ENCODE results near the gene EEA1.

EEA1 gene

GRCh38 chr12:92863251-92863650 lies 65.8 kb downstream of the EEA1 start:
- H3K27ac ChIP-seq, result no peak overlapping the region
- no peaks in the 10 kb centered on the region for H3K9me3 ChIP-seq (ENCODE audit: low read depth, low read length)
- no peak overlapping the region for H3K9ac ChIP-seq (ENCODE audit: insufficient read length)
- TF ChIP-seq FOXP2 (optimal IDR thresholded peaks at IDR 0.05; ENCODE audit: control extremely low read depth, extremely low read length, insufficient read depth) (no peak), EZH2 (IDR thresholded peaks at IDR 0.05) (no peak), POLR2AphosphoS5 (IDR thresholded peaks at IDR 0.05; ENCODE audit: borderline replicate concordance, low read depth, low read length) (no peak)
- no peak for DNase-seq (ENCODE audit: low read depth, low spot score)
- peaks cover 27% of the 10 kb centered on the region for H3K36me3 ChIP-seq (ENCODE audit: insufficient read depth, low read length)
- H3K4me3 ChIP-seq, result no peak overlapping the region

GRCh38 chr12:92861381-92861780 lies 67.7 kb downstream of the EEA1 start:
- TF ChIP-seq EZH2 (IDR thresholded peaks at IDR 0.05) (no peak), FOXP2 (optimal IDR thresholded peaks at IDR 0.05; ENCODE audit: control extremely low read depth, extremely low read length, insufficient read depth) (no peak), POLR2AphosphoS5 (IDR thresholded peaks at IDR 0.05; ENCODE audit: borderline replicate concordance, low read depth, low read length) (no peak)
- no peak for DNase-seq (ENCODE audit: low read depth, low spot score)
- H3K4me3 ChIP-seq, result no peak overlapping the region
- H3K9ac ChIP-seq (ENCODE audit: insufficient read length), result no peak overlapping the region
- no peaks in the 10 kb centered on the region for H3K9me3 ChIP-seq (ENCODE audit: low read depth, low read length)
- H3K36me3 ChIP-seq (ENCODE audit: insufficient read depth, low read length), result peaks cover 42% of the 10 kb centered on the region
- no peak overlapping the region for H3K27ac ChIP-seq

GRCh38 chr12:92860521-92860920 lies 68.6 kb downstream of the EEA1 start:
- H3K9ac ChIP-seq (ENCODE audit: insufficient read length), result no peak overlapping the region
- no peak overlapping the region for H3K27ac ChIP-seq
- peaks cover 47% of the 10 kb centered on the region for H3K36me3 ChIP-seq (ENCODE audit: insufficient read depth, low read length)
- DNase-seq (ENCODE audit: low read depth, low spot score), result no peak
- TF ChIP-seq FOXP2 (optimal IDR thresholded peaks at IDR 0.05; ENCODE audit: control extremely low read depth, extremely low read length, insufficient read depth), result no peak
- no peak for TF ChIP-seq POLR2AphosphoS5 (IDR thresholded peaks at IDR 0.05; ENCODE audit: borderline replicate concordance, low read depth, low read length)
- no peak for TF ChIP-seq EZH2 (IDR thresholded peaks at IDR 0.05)
- H3K9me3 ChIP-seq (ENCODE audit: low read depth, low read length), result no peaks in the 10 kb centered on the region
- no peak overlapping the region for H3K4me3 ChIP-seq

- peaks cover 45% of the 10 kb centered on the region for H3K36me3 ChIP-seq (ENCODE audit: insufficient read depth, low read length)
- no peak overlapping the region for H3K27ac ChIP-seq
- H3K9ac ChIP-seq (ENCODE audit: insufficient read length), result no peak overlapping the region
- no peak overlapping the region for H3K4me3 ChIP-seq
- TF ChIP-seq FOXP2 (optimal IDR thresholded peaks at IDR 0.05; ENCODE audit: control extremely low read depth, extremely low read length, insufficient read depth), result no peak
- TF ChIP-seq POLR2AphosphoS5 (IDR thresholded peaks at IDR 0.05; ENCODE audit: borderline replicate concordance, low read depth, low read length), result no peak
- no peak for TF ChIP-seq EZH2 (IDR thresholded peaks at IDR 0.05)
- H3K9me3 ChIP-seq (ENCODE audit: low read depth, low read length), result no peaks in the 10 kb centered on the region
- DNase-seq (ENCODE audit: low read depth, low spot score), result no peak
Observed at GRCh38 chr12:92859650-92860386, 69.3 kb downstream of the EEA1 start.

- no peak for DNase-seq (ENCODE audit: low read depth, low spot score)
- Histone ChIP-seq H3K9ac (ENCODE audit: insufficient read length) (no peak overlapping the region), H3K4me3 (no peak overlapping the region), H3K9me3 (ENCODE audit: low read depth, low read length) (no peaks in the 10 kb centered on the region), H3K36me3 (ENCODE audit: insufficient read depth, low read length) (peaks cover 33% of the 10 kb centered on the region), H3K27ac (no peak overlapping the region)
- TF ChIP-seq FOXP2 (optimal IDR thresholded peaks at IDR 0.05; ENCODE audit: control extremely low read depth, extremely low read length, insufficient read depth) (no peak), EZH2 (IDR thresholded peaks at IDR 0.05) (no peak), POLR2AphosphoS5 (IDR thresholded peaks at IDR 0.05; ENCODE audit: borderline replicate concordance, low read depth, low read length) (no peak)
Observed at GRCh38 chr12:92857818-92858217, 71.3 kb downstream of the EEA1 start.

- no peaks in the 10 kb centered on the region for H3K9me3 ChIP-seq (ENCODE audit: low read depth, low read length)
- H3K9ac ChIP-seq (ENCODE audit: insufficient read length), result no peak overlapping the region
- TF ChIP-seq POLR2AphosphoS5 (IDR thresholded peaks at IDR 0.05; ENCODE audit: borderline replicate concordance, low read depth, low read length), result no peak
- TF ChIP-seq FOXP2 (optimal IDR thresholded peaks at IDR 0.05; ENCODE audit: control extremely low read depth, extremely low read length, insufficient read depth), result no peak
- no peak for TF ChIP-seq EZH2 (IDR thresholded peaks at IDR 0.05)
- no peak for DNase-seq (ENCODE audit: low read depth, low spot score)
- H3K36me3 ChIP-seq (ENCODE audit: insufficient read depth, low read length), result peaks cover 49% of the 10 kb centered on the region
- no peak overlapping the region for H3K4me3 ChIP-seq
- no peak overlapping the region for H3K27ac ChIP-seq
Observed at GRCh38 chr12:92854344-92854743, 74.8 kb downstream of the EEA1 start.

- no peak for DNase-seq (ENCODE audit: low read depth, low spot score)
- Histone ChIP-seq H3K4me3 (no peak overlapping the region), H3K36me3 (ENCODE audit: insufficient read depth, low read length) (peaks cover 25% of the 10 kb centered on the region), H3K9me3 (ENCODE audit: low read depth, low read length) (no peaks in the 10 kb centered on the region), H3K9ac (ENCODE audit: insufficient read length) (no peak overlapping the region), H3K27ac (no peak overlapping the region)
- TF ChIP-seq EZH2 (IDR thresholded peaks at IDR 0.05), result no peak
- TF ChIP-seq FOXP2 (optimal IDR thresholded peaks at IDR 0.05; ENCODE audit: control extremely low read depth, extremely low read length, insufficient read depth), result no peak
- no peak for TF ChIP-seq POLR2AphosphoS5 (IDR thresholded peaks at IDR 0.05; ENCODE audit: borderline replicate concordance, low read depth, low read length)
Observed at GRCh38 chr12:92848740-92849139, 80.4 kb downstream of the EEA1 start.

GRCh38 chr12:92847368-92847767 lies 81.7 kb downstream of the EEA1 start:
- Histone ChIP-seq H3K4me3 (no peak overlapping the region), H3K9ac (ENCODE audit: insufficient read length) (no peak overlapping the region), H3K27ac (no peak overlapping the region), H3K36me3 (ENCODE audit: insufficient read depth, low read length) (peaks cover 22% of the 10 kb centered on the region), H3K9me3 (ENCODE audit: low read depth, low read length) (no peaks in the 10 kb centered on the region; the same call in 1 of the 2 replicates)
- TF ChIP-seq FOXP2 (optimal IDR thresholded peaks at IDR 0.05; ENCODE audit: control extremely low read depth, extremely low read length, insufficient read depth) (no peak), EZH2 (IDR thresholded peaks at IDR 0.05) (no peak), POLR2AphosphoS5 (IDR thresholded peaks at IDR 0.05; ENCODE audit: borderline replicate concordance, low read depth, low read length) (no peak)
- no peak for DNase-seq (ENCODE audit: low read depth, low spot score)

All from SK-N-MC (cell line).